Heart left ventricle (tissue), 13 donors: Measurements from ENCODE around the gene PGRMC1.

Experiments used
- POLR2A ChIP-seq, 2 donors: fragments of 450-650 bp; IDR thresholded peaks; one replicate each; pipeline ENCODE4 v1.6.1; 2017; ENCODE audit warnings: antibody characterized with exemption in 2 of 2, mild to moderate bottlenecking in 2 of 2, moderate library complexity in 2 of 2
- TF ChIP-seq, protein P1 (sequence below), 12 donors: fragments of 200-600 bp; sonication (generic) in 4 of 12; IDR thresholded peaks; one replicate each; pipeline versions ENCODE4 v1.5.0 to v1.8.0; 2018 to 2022; ENCODE audit warnings: antibody characterized with exemption in 12 of 12, mild to moderate bottlenecking in 5 of 12
- donor health status: ischemic (EF 13 %, LVEDD 7.1; RV severe dilation, severe dysfunction).
- donor health status: DM: no; HTN: yes; CAD: no.
- donor health status: DM: no; HTN: no; CAD: no.
- donor health status: ischemic (EF 25% LVEDD 6.9; RV normal size, moderate dysfunction).
- donor health status: ischemic (EF 25% LVEDD 5.7; RV mildly dilated, moderate dysfunction).
- donor health status: ischemic (EF 35%, LVEDD 5.7; RV mildly dilated, moderate dysfunction).
- donor health status: nonischemic (EF 11% LVEDD 7.7; RV severe dilation, severe dysfunction).
- donor health status: DM: yes; HTN: yes; CAD: no.
- donor health status: PGD.
- donor health status: ischemic (EF 29% LVEDD 5.4; RV normal size, mild dysfunction).
- donor health status: nonischemic (EF 23%, LVEDD 6.1; RV moderate dilation, normal function).

DNA sequence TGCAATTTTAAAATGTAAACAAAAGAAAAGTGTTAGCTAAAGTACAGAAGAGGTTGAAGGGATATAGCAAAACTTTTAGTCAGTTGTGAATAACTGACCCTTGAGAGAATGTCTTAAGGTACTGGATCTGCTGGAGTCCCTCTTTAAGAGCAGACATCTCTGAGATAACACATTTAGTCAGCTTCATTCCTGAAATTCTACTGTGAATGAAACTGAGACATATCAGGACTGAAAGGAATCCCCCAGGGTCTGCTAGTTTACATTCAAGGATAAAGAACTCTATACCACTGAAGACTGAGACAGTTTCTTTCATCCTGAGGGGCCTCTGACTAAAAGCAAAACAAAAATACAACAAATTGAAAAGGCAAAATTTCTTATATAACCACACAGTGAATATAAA is 54.4 kb downstream of the PGRMC1 start:
- TF ChIP-seq, protein P1, sequence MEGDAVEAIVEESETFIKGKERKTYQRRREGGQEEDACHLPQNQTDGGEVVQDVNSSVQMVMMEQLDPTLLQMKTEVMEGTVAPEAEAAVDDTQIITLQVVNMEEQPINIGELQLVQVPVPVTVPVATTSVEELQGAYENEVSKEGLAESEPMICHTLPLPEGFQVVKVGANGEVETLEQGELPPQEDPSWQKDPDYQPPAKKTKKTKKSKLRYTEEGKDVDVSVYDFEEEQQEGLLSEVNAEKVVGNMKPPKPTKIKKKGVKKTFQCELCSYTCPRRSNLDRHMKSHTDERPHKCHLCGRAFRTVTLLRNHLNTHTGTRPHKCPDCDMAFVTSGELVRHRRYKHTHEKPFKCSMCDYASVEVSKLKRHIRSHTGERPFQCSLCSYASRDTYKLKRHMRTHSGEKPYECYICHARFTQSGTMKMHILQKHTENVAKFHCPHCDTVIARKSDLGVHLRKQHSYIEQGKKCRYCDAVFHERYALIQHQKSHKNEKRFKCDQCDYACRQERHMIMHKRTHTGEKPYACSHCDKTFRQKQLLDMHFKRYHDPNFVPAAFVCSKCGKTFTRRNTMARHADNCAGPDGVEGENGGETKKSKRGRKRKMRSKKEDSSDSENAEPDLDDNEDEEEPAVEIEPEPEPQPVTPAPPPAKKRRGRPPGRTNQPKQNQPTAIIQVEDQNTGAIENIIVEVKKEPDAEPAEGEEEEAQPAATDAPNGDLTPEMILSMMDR (IDR thresholded peaks at IDR 0.05), result no peak
- TF ChIP-seq POLR2A (IDR thresholded peaks at IDR 0.05), result no peak
